Retina (tissue), 1 donor: ENCODE data around the gene SMCR8.
A peak's percentile ranks its signal among the peaks of the same experiment; 100 is the strongest.
"Not testable (repeated sequence)": the region's sequence is repeated elsewhere in the genome, so short reads cannot be mapped to it uniquely, and the experiment has no call there.

ENCODE experiments used
- DNase-seq: peaks from one replicate; pipeline ENCODE4 v3.0.0-alpha.2; 2016

The SMCR8 gene

DNA sequence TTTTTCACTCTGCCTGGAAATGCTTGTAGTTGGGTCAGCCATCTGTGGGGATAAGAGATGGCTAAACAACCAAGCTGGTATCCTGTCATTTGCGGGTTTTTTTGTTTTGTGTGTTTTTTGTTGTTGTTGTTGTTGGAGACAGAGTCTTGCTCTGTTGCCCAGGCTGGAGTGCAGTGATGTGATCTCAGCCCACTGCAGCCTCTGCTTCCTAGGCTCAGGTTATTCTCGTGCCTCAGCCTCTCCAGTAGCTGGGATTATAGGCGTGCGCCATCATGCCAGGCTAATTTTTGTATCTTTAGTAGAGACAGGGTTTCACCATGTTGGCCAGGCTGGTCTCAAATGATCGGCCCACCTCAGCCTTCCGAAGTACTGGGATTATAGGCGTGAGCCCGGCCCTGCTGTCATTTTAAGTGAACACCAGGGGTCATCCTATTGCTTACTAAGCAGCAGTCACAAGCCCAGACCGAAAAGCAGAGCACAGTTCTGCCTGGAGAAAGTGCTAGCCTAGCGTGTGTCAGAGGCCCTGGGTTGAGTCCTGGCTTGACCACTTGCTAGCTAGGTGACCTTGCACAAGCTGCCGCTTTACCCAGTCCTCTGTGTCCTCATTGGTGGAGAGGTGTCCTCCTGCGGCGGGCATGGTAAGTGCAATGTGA lies 4.6 kb downstream of the SMCR8 start:
- DNase-seq = peak; percentile 52

DNA sequence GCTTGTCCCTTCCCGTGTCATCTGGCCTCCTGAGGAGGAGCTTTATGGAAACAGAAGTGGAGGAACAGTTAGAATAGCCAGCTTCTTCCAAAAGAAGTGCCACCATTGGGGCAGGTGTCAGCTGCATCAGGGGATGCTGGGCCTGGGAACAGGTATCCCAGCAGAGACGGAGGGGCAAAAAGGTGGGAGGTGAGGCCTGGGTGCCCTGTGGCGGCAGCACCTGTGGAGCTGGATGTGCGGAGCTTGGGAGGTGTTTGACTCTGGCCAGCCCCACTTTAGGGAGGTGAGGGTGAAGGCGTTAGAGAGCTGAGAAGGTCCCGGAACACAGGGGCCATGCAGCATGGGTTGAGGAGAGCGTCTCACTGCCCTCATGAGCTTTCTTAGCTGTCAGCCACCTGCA lies 5.2 kb downstream of the SMCR8 start:
- no peak for DNase-seq

DNA sequence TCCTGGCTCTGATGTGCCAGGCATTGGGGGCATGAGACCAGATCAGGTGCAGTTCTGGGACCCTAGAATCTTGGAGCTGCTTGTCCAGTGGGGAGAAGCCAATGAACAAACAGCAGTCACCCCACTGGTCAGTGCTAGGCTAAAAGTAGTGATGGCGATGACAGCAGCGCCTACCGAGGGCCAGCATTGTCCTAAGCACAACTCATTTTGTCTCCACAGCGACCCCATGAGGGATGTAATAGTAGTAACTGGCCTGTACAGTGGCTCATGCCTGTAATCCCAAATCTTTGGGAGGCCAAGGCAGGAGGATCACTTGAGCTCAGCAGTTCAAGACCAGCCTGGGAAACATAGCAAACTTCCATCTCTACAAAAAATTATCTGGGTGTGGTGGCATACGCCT lies 6.2 kb downstream of the SMCR8 start:
- no peak for DNase-seq

DNA sequence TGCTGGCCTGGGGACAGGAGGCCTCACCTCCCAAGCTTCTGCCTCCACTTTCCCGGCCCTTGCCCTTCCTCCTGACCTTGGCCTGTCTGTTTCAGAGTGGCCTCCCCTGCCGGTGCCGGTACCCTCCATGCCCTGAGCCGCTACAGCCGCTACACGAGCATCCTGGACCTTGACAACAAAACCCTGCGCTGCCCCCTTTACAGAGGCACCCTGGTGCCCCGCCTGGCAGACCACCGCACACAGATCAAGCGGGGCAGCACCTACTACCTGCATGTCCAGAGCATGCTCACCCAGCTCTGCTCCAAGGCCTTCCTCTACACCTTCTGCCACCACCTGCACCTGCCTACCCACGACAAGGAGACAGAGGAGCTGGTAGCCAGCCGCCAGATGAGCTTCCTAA lies 7.4 kb downstream of the SMCR8 start:
- no peak for DNase-seq

- no peak for DNase-seq
These were observed 7.9 kb downstream of the SMCR8 start for GRCh38 chr17:18323007-18323406.

DNA sequence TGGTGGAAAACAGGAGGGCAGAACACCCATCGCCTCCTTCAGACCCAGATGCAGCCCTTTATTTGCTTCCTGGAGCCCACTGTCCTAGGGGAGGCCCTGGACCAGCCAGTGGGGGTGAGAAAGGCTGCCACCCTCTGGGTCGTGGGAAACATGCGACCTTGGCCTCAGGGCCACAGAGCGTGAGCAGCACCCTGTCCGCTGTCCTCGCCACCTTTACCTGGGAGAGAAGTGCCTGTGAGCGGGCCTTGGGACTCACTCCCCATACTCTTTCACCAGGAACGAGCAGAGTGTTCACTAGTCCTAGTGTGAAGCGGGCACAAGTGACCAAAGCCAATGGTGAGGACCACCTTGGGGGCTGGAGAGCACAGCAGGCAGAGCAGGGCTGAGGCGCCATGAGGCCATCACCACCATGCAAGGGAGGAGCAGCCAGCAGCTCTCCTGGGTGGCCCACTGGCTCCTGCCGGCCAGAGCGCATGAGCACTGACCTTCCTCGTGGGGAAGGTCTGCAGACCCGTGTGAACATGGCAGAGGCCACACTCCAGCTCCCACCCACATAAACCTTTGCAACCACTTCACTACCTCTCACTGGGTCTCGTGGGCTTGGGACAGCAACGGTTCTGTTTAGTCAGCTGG lies 8.5 kb downstream of the SMCR8 start:
- DNase-seq = no peak

GRCh38 chr17:18324140-18325050 lies 9.3 kb downstream of the SMCR8 start:
- no peak for DNase-seq

DNA sequence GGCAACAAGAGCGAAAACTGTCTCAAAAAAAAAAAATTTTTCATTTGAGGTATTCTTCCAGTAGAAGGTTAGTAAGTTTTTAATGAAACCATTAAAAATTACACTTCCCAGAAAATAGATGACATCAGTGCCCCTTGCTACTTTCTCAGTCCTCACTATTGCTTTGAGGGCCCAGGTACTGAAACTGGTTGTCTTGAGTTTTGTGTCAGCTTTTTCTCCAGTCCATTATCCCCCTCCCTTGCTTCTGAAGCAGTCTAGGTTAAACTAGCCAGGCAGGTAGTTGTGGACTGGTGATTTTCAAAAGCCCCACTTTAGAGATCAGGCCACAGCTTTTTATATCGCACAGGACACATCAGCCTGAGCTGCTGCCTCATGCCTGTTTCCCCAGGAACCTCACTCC lies 10.9 kb downstream of the SMCR8 start:
- DNase-seq = no peak

GRCh38 chr17:18326572-18326971 lies 11.5 kb downstream of the SMCR8 start:
- no peak for DNase-seq

DNA sequence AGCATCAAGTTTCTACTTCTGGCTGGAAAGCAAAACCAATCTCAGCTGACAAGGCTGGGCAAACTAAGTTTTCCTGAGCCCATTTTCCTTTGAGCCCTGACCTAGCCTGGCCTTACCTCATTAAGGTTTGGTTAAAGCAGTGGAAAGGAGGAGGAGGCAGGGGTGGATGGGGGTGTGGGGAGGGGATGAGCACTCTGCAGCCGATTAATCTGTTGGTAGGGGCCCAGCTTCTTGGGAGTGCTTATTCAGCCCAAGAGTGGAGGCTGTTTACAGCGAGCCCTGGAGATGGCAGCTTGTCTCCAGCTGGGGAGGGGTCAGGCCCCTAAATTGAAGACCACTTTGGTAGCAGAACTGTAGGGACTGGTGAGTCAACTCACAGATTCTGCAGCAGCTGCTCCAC lies 12.0 kb downstream of the SMCR8 start:
- no peak for DNase-seq

DNA sequence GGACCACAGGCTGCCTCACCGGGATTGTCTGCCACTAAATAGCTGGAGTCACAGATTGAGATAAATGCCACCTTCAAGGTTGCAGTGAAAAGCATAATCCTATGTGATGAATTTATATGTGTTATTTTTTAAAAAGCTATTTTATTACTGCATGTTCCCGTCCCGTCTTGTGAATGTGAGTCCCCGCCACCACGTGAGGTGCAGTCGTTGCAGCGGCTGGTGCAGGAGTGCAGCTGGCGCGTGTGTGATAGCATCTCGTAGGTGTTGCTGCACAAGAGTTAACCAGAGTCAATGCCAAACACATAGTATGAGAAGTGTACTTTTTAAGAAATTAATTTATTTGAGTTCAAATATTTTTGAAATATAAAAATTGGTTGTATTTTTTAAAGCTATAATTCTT lies 12.5 kb downstream of the SMCR8 start:
- no peak for DNase-seq

- no peak for DNase-seq
These were observed 13.6 kb downstream of the SMCR8 start for GRCh38 chr17:18328643-18329204.

GRCh38 chr17:18331879-18332278 lies 16.8 kb downstream of the SMCR8 start:
- no peak for DNase-seq

DNA sequence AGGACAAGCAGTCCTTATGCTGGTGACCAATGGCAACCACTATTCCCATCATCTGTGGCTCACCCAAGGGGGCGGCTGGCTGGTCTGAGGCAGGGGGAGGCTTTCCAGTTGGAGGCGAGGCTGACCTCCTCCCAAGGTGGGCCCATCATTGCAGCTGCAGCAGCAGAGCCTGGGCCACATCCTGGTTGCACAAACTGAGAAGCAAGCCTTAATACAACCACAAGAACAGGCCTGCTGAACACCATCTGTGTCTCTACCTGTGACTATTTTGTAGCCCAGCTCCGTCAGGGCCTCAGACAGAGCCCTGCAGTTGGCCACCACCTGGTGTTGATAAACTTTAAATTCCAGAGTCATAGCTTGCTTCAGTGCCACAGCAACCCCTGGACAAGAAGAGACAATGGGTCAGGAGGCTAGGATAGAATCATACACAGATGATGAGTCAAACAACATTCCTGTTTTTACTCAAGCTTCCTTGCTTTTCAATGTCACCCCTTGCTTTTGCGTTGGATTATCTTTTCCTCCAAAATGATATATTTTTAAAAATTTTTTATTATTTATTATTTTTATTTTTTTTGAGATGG lies 17.9 kb downstream of the SMCR8 start:
- DNase-seq = no peak

GRCh38 chr17:18338158-18338557 lies 23.1 kb downstream of the SMCR8 start:
- not testable (repeated sequence) for DNase-seq

- DNase-seq = no peak
These were observed 24.8 kb downstream of the SMCR8 start for GRCh38 chr17:18339933-18340332.

DNA sequence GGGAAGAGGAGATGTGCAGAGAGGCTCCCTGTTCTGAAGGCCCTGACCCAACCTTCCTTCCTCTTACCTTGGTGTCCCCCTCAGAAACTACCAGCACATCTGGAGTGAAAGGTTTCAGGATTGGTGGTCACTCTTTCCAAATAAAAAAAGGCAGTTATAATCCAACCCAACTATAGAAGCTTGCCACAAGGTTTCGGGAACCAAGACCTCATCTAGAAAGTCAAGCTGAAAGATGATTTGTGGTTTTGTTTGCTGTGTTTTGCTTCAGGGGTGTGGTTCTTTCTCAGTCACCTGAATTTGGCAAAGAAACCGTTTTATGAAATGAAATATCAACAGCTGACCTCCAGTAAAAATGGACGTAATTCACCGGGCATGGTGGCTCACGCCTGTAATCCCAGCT lies 28.9 kb downstream of the SMCR8 start:
- no peak for DNase-seq

- no peak for DNase-seq
These were observed 38.4 kb downstream of the SMCR8 start for GRCh38 chr17:18353541-18353940.

DNA sequence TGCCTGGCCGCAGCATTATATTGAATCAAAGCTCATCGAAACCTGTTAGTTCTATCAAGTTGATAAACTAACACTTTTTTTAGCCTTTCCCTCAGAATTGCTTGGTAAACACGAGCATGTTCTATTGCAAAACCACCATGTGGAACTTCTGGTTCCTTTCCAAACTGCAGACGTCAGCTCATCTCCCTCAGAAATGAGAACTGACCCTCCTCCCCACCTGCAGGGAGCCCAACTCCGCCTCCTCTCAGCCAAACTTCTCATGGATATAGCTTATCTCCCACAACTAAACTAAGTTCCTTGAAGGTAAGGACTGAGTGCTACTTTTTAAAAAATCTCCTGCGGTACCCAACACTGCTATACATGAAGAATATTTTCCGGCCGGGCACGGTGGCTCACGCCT lies 41.5 kb downstream of the SMCR8 start:
- DNase-seq = no peak

GRCh38 chr17:18360518-18360917 lies 45.4 kb downstream of the SMCR8 start:
- DNase-seq = no peak

- DNase-seq = no peak
These were observed 47.0 kb downstream of the SMCR8 start for GRCh38 chr17:18361837-18362697.

DNA sequence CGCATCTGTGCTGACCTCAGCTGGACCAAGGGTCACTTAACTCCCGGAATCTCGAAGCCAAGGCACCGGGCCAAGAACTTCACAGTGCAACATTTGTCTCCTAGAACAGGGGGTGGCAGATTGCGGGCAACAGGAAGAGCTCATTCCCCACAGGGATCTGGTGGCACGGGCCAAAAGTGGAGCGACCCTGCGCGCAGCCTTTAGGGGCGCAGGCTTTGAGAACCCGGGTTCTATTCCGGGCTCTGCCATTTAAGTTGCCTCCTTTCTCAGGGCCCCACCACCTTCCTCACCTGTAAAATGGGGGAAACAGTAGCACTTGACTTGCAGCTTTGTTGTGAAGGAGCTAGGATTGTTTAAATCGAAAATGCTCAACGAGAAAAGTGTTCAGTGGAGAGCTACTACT lies 47.6 kb downstream of the SMCR8 start:
- DNase-seq = no peak
